A549 (cell line): Measurements from ENCODE around the gene CDCP1. TPM values are rescaled to one million over a fixed set of nuclear protein-coding genes. Genes with fewer than 3 reads are reported as not detected.

Experiments
- ATAC-seq, 2 experiments: fragments of 200-7000 bp in 1 of 2; fragments of >200 bp in 1 of 2; cut with Nextera tagmentation in 1 of 2; cut with Tn5 transposase in 1 of 2; 3 replicates each; pipeline versions ENCODE4 v1.8.0 to v1.9.1; 2018 to 2020; ENCODE audit warnings: mild to moderate bottlenecking in 1 of 2, moderate library complexity in 1 of 2
- CTCF ChIA-PET: fragments of 300-600 bp; sonication (Branson Sonifier 250); formaldehyde crosslinking; extraction: SDS; loops from one replicate; lab custom pipeline; 2021; ENCODE audit warnings: antibody characterized with exemption, inconsistent platforms; lab: Yijun Ruan, JAX
- POLR2A ChIA-PET: fragments of 350-600 bp; formaldehyde crosslinking; extraction: SDS; loops from one replicate; lab custom pipeline; 2021; ENCODE audit warnings: antibody characterized with exemption, inconsistent platforms; lab: Yijun Ruan, JAX
- DNase-seq, 2 experiments: peaks; one replicate each; pipeline versions ENCODE4 v3.0.0 to v3.0.0-alpha.2; 2011 to 2016; ENCODE audit warnings: low read depth in 1 of 2, low spot score in 1 of 2
- FAIRE-seq: peaks from 2 replicates; lab custom pipeline; 2011; peaks lifted over from hg19 to GRCh38; lab: Jason Lieb, UNC
- H3K27ac ChIP-seq, 2 experiments: fragments of >200 bp; sonication (Bioruptor Twin); formaldehyde crosslinking; 3 replicates each; pipeline ENCODE4 v1.5.1; 2016 to 2017
- H3K4me1 ChIP-seq: fragments of >200 bp; sonication (Bioruptor Twin); formaldehyde crosslinking; 3 replicates; pipeline ENCODE4 v1.6.1; 2016
- H3K4me2 ChIP-seq: fragments of >200 bp; sonication (Bioruptor Twin); formaldehyde crosslinking; 3 replicates; pipeline ENCODE4 v1.6.1; 2016
- H3K4me3 ChIP-seq: fragments of >200 bp; sonication (Bioruptor Twin); formaldehyde crosslinking; 3 replicates; pipeline ENCODE4 v1.5.1; 2016
- H3K9me3 ChIP-seq: fragments of >200 bp; sonication (Bioruptor Twin); formaldehyde crosslinking; 3 replicates; pipeline ENCODE4 v1.6.1; 2016
- ATOH8 ChIP-seq: fragments of 250-450 bp; sonication (Bioruptor Pico); IDR thresholded peaks from 2 replicates; pipeline ENCODE4 v1.5.0; 2020; ENCODE audit warnings: low read depth, mild to moderate bottlenecking, moderate library complexity
- CBX2 ChIP-seq: fragments of 200-600 bp; sonication (generic); IDR thresholded peaks from 2 replicates; pipeline ENCODE4 v1.6.1; 2016; ENCODE audit warnings: low read depth, mild to moderate bottlenecking, borderline replicate concordance
- CEBPB ChIP-seq, 2 experiments: fragments of >200 bp in 1 of 2; sonication (Bioruptor Twin) in 1 of 2; formaldehyde crosslinking in 1 of 2; IDR thresholded peaks; 2 replicates each; pipeline ENCODE4 v1.6.1; 2012 to 2016
- EHF ChIP-seq: fragments of 250-450 bp; sonication (Bioruptor Pico); IDR thresholded peaks from 2 replicates; pipeline ENCODE4 v1.5.0; 2020; ENCODE audit warnings: mild to moderate bottlenecking
- ESRRA ChIP-seq: fragments of 150-350 bp; IDR thresholded peaks from 2 replicates; pipeline ENCODE4 v1.6.1; 2014; ENCODE audit warnings: mild to moderate bottlenecking, low read length, borderline replicate concordance
- HES2 ChIP-seq: fragments of >200 bp; sonication (Bioruptor Twin); formaldehyde crosslinking; IDR thresholded peaks from 2 replicates; pipeline ENCODE4 v1.6.1; 2016
- HOXB13 ChIP-seq: fragments of 250-450 bp; sonication (Bioruptor Pico); IDR thresholded peaks from 2 replicates; pipeline ENCODE4 v1.5.0; 2020; ENCODE audit warnings: low read depth, mild to moderate bottlenecking, moderate library complexity
- HOXB5 ChIP-seq: fragments of 250-450 bp; sonication (Bioruptor Pico); IDR thresholded peaks from 2 replicates; pipeline ENCODE4 v1.5.0; 2020; ENCODE audit warnings: mild to moderate bottlenecking, moderate library complexity
- JUNB ChIP-seq: fragments of >200 bp; sonication (Bioruptor Twin); formaldehyde crosslinking; IDR thresholded peaks from 2 replicates; pipeline ENCODE4 v1.6.1; 2016
- KDM5A ChIP-seq: fragments of 200-600 bp; sonication (generic); IDR thresholded peaks from 2 replicates; pipeline ENCODE4 v1.6.1; 2016; ENCODE audit warnings: antibody characterized with exemption, mild to moderate bottlenecking
- MAX ChIP-seq: IDR thresholded peaks from 2 replicates; pipeline ENCODE4 v1.6.1; 2012
- NFE2L2 ChIP-seq: fragments of 150-350 bp; conservative IDR thresholded peaks from 2 replicates; pipeline ENCODE4 v1.6.1; 2014; ENCODE audit warnings: low read length
- RARB ChIP-seq: fragments of 250-450 bp; sonication (Bioruptor Pico); IDR thresholded peaks from 2 replicates; pipeline ENCODE4 v1.8.0; 2021; ENCODE audit warnings: mild to moderate bottlenecking, moderate library complexity
- RCOR1 ChIP-seq: fragments of 150-350 bp; IDR thresholded peaks from 2 replicates; pipeline ENCODE4 v1.6.1; 2014; ENCODE audit warnings: antibody characterized with exemption, low read length, low read depth
- TFCP2L1 ChIP-seq: fragments of 250-450 bp; sonication (Bioruptor Pico); IDR thresholded peaks from 2 replicates; pipeline ENCODE4 v1.5.0; 2021; ENCODE audit warnings: mild to moderate bottlenecking
- USF2 ChIP-seq: fragments of 450-650 bp; IDR thresholded peaks from 2 replicates; pipeline ENCODE4 v1.6.1; 2014; ENCODE audit warnings: antibody characterized with exemption
- WGBS: methylation state at CpG from one replicate; pipeline ENCODE4 v1.1.6; 2017; ENCODE audit errors: missing lambda C conversion rate; 5-methylcytosine and 5-hydroxymethylcytosine counted together
- polyA plus RNA-seq, 4 experiments: library from polyadenylated mRNA; depleted of rRNA in 3 of 4; stranded (reverse); fragments of >200 nt; fragmentation: RNase III in 1 of 4; extraction: RNeasy Plus Mini Kit Qiagen cat#74134 plus additional on column Dnase treatment in 1 of 4; gene quantifications; 2 replicates in 3 of 4; 3 replicates in 1 of 4; pipeline ENCODE4 v1.2.3, GENCODE V29; 2011 to 2017

The CDCP1 gene
- polyA plus RNA-seq, 2 of the 4 experiments (the other 2 are of a cell fraction), result 3.0 to 9.9 TPM

GRCh38 chr3:45066109-45066801 lies 79.9 kb downstream of the CDCP1 start:
- 51% methylated on average over 3 of the region's 3 CpGs for WGBS
- ATAC-seq, result no peak
- TF ChIP-seq KDM5A, result no peak
- no peak for TF ChIP-seq TFCP2L1 (CRISPR knock-in tag)
- no peak for TF ChIP-seq HOXB5 (CRISPR knock-in tag)
- TF ChIP-seq RCOR1, result no peak
- TF ChIP-seq ESRRA, result no peak
- no peak for TF ChIP-seq RARB (CRISPR knock-in tag)
- Histone ChIP-seq H3K9me3 (no peaks in the 10 kb centered on the region), H3K4me3 (no peak overlapping the region), H3K4me2 (no peak overlapping the region), H3K4me1 (no peaks in the 10 kb centered on the region), H3K27ac (no peak overlapping the region)
- no peak for DNase-seq
- POLR2A ChIA-PET, result no interaction called here
- FAIRE-seq, result no peak
- CTCF ChIA-PET, result interaction anchor here (1.1 to 2.2 kb wide), 5 partner anchors 25 to 144 kb away, joined by 3 to 8 read pairs (median 5); no protein-coding TSS in a partner anchor

GRCh38 chr3:45065373-45065720 lies 80.8 kb downstream of the CDCP1 start:
- ATAC-seq, result no peak

GRCh38 chr3:45064512-45065372 lies 81.4 kb downstream of the CDCP1 start:
- H3K4me2 ChIP-seq, result no peak overlapping the region
- H3K9me3 ChIP-seq, result no peaks in the 10 kb centered on the region
- FAIRE-seq (no peak), DNase-seq (no peak), ATAC-seq (no peak)
- CTCF ChIA-PET, result interaction anchor here (0.9 to 2.2 kb wide), 5 partner anchors 9 to 146 kb away, joined by 3 to 8 read pairs (median 4); no protein-coding TSS in a partner anchor
- H3K4me1 ChIP-seq, result no peaks in the 10 kb centered on the region
- no peak overlapping the region for H3K4me3 ChIP-seq
- TF ChIP-seq JUNB (no peak), CEBPB (IDR thresholded peaks at IDR 0.05) (no peak), HES2 (no peak), TFCP2L1 (CRISPR knock-in tag) (no peak), HOXB13 (CRISPR knock-in tag) (0 out of 2 replicates have a peak, but pooled peaks have one; percentile 52), NFE2L2 (no peak), EHF (CRISPR knock-in tag) (0 out of 2 replicates have a peak, but pooled peaks have one; percentile 47), ATOH8 (CRISPR knock-in tag) (peak; percentile 94; the same call in 1 of the 2 replicates), CBX2 (no peak)
- no peak overlapping the region for H3K27ac ChIP-seq
- WGBS, result 67% methylated on average over 12 of the region's 12 CpGs
- POLR2A ChIA-PET, result no interaction called here

More at GRCh38 chr3:45065373-45065720, 80.8 kb downstream of the CDCP1 start:
- no peak overlapping the region for H3K27ac ChIP-seq
- no peaks in the 10 kb centered on the region for H3K9me3 ChIP-seq
- DNase-seq (no peak), FAIRE-seq (no peak)
- WGBS, result 83% methylated on average over 1 of the region's 1 CpG
- H3K4me2 ChIP-seq, result no peak overlapping the region
- ChIA-PET POLR2A (no interaction called here), CTCF (interaction anchor here (1.1 to 2.2 kb wide), 4 partner anchors 24 to 145 kb away, joined by 3 to 8 read pairs (median 4); no protein-coding TSS in a partner anchor)
- H3K4me3 ChIP-seq, result no peak overlapping the region
- no peaks in the 10 kb centered on the region for H3K4me1 ChIP-seq
- TF ChIP-seq CEBPB (IDR thresholded peaks at IDR 0.05) (no peak), MAX (no peak), USF2 (no peak)
